Ectodermal cell (in vitro differentiated cells): ENCODE results near the gene MAD1L1.

Source experiments
- H3K27ac ChIP-seq: 2 replicates; pipeline ENCODE4 v1.7.0; 2013; ENCODE audit warnings: mild to moderate bottlenecking, low read depth, low read length; ENCODE audit not compliant: insufficient read depth, poor library complexity, severe bottlenecking
- H3K27me3 ChIP-seq: 2 replicates; pipeline ENCODE4 v1.7.0; 2013; ENCODE audit warnings: mild to moderate bottlenecking, low read length; ENCODE audit not compliant: insufficient read depth, control insufficient read depth, poor library complexity, severe bottlenecking
- H3K36me3 ChIP-seq: one replicate; pipeline ENCODE4 v1.7.0; 2013; ENCODE audit warnings: low read length; ENCODE audit not compliant: control insufficient read depth, insufficient read depth
- H3K4me1 ChIP-seq: one replicate; pipeline ENCODE4 v1.7.0; 2013; ENCODE audit warnings: low read length; ENCODE audit not compliant: control insufficient read depth, insufficient read depth
- H3K4me3 ChIP-seq: 2 replicates; pipeline ENCODE4 v1.7.0; 2013; ENCODE audit warnings: low read depth, low read length, control low read depth; ENCODE audit not compliant: insufficient read depth
- H3K9me3 ChIP-seq: 2 replicates; pipeline ENCODE4 v1.7.0; 2013; ENCODE audit warnings: mild to moderate bottlenecking, low read length, moderate library complexity; ENCODE audit not compliant: control insufficient read depth
- WGBS, 2 experiments: methylation state at CpG; one replicate each; pipeline ENCODE4 v1.1.7; 2013; ENCODE audit warnings: missing lambda C conversion rate in 2 of 2; 5-methylcytosine and 5-hydroxymethylcytosine counted together

MAD1L1 gene

GRCh38 chr7:2259480-2259879, 26.7 kb upstream of the MAD1L1 start:
- peaks cover 8% of the 10 kb centered on the region for H3K36me3 ChIP-seq
- no peaks in the 10 kb centered on the region for H3K4me1 ChIP-seq
- WGBS, 2 experiments = 94 to 96% methylated on average over 9 of the region's 9 CpGs
- no peaks in the 10 kb centered on the region for H3K27me3 ChIP-seq
- H3K9me3 ChIP-seq = no peaks in the 10 kb centered on the region
- no peak overlapping the region for H3K4me3 ChIP-seq
- H3K27ac ChIP-seq = no peak overlapping the region

- H3K9me3 ChIP-seq = no peaks in the 10 kb centered on the region
- H3K27ac ChIP-seq = no peak overlapping the region
- H3K36me3 ChIP-seq = peaks cover 8% of the 10 kb centered on the region
- no peaks in the 10 kb centered on the region for H3K27me3 ChIP-seq
- H3K4me3 ChIP-seq = no peak overlapping the region
- H3K4me1 ChIP-seq = no peaks in the 10 kb centered on the region
- 96% methylated on average over 34 of the region's 34 CpGs for WGBS, 2 experiments
Measured at GRCh38 chr7:2258661-2259365, 26.1 kb upstream of the MAD1L1 start.

GRCh38 chr7:2257651-2258050, 24.9 kb upstream of the MAD1L1 start:
- Histone ChIP-seq H3K4me1 (no peaks in the 10 kb centered on the region), H3K4me3 (no peak overlapping the region), H3K27me3 (no peaks in the 10 kb centered on the region), H3K9me3 (no peaks in the 10 kb centered on the region), H3K27ac (no peak overlapping the region), H3K36me3 (peaks cover 3% of the 10 kb centered on the region)
- WGBS, 2 experiments = 91% methylated on average over 17 of the region's 17 CpGs

GRCh38 chr7:2257046-2257551, 24.4 kb upstream of the MAD1L1 start:
- H3K9me3 ChIP-seq = no peaks in the 10 kb centered on the region
- no peak overlapping the region for H3K4me3 ChIP-seq
- H3K27me3 ChIP-seq = no peaks in the 10 kb centered on the region
- 95 to 96% methylated on average over 38 of the region's 38 CpGs for WGBS, 2 experiments
- no peaks in the 10 kb centered on the region for H3K4me1 ChIP-seq
- H3K27ac ChIP-seq = no peak overlapping the region
- peaks cover 3% of the 10 kb centered on the region for H3K36me3 ChIP-seq

GRCh38 chr7:2256306-2257045, 23.7 kb upstream of the MAD1L1 start:
- H3K27ac ChIP-seq = no peak overlapping the region
- no peak overlapping the region for H3K4me3 ChIP-seq
- H3K9me3 ChIP-seq = no peaks in the 10 kb centered on the region
- no peaks in the 10 kb centered on the region for H3K27me3 ChIP-seq
- H3K4me1 ChIP-seq = no peaks in the 10 kb centered on the region
- 95 to 96% methylated on average over 44 of the region's 44 CpGs for WGBS, 2 experiments
- peaks cover 4% of the 10 kb centered on the region for H3K36me3 ChIP-seq

- no peaks in the 10 kb centered on the region for H3K27me3 ChIP-seq
- H3K9me3 ChIP-seq = no peaks in the 10 kb centered on the region
- no peak overlapping the region for H3K27ac ChIP-seq
- WGBS, 2 experiments = 94 to 95% methylated on average over 33 of the region's 33 CpGs
- no peaks in the 10 kb centered on the region for H3K4me1 ChIP-seq
- peaks cover 7% of the 10 kb centered on the region for H3K36me3 ChIP-seq
- H3K4me3 ChIP-seq = no peak overlapping the region
Measured at GRCh38 chr7:2255145-2256139, 22.7 kb upstream of the MAD1L1 start.

GRCh38 chr7:2254429-2255144, 21.8 kb upstream of the MAD1L1 start:
- Histone ChIP-seq H3K27me3 (no peaks in the 10 kb centered on the region), H3K36me3 (peaks cover 7% of the 10 kb centered on the region), H3K27ac (no peak overlapping the region), H3K4me3 (no peak overlapping the region), H3K9me3 (no peaks in the 10 kb centered on the region), H3K4me1 (no peaks in the 10 kb centered on the region)
- 95 to 96% methylated on average over 31 of the region's 31 CpGs for WGBS, 2 experiments

GRCh38 chr7:2253525-2254244, 20.9 kb upstream of the MAD1L1 start:
- Histone ChIP-seq H3K27me3 (no peaks in the 10 kb centered on the region), H3K9me3 (no peaks in the 10 kb centered on the region), H3K4me3 (no peak overlapping the region), H3K27ac (no peak overlapping the region), H3K36me3 (peaks cover 7% of the 10 kb centered on the region), H3K4me1 (no peaks in the 10 kb centered on the region)
- 94% methylated on average over 32 of the region's 32 CpGs for WGBS, 2 experiments

- Histone ChIP-seq H3K4me1 (no peaks in the 10 kb centered on the region), H3K27me3 (no peaks in the 10 kb centered on the region), H3K27ac (no peak overlapping the region), H3K9me3 (no peaks in the 10 kb centered on the region), H3K36me3 (peaks cover 7% of the 10 kb centered on the region), H3K4me3 (no peak overlapping the region)
- WGBS, 2 experiments = 96 to 97% methylated on average over 9 of the region's 9 CpGs
Measured at GRCh38 chr7:2253021-2253420, 20.3 kb upstream of the MAD1L1 start.
